DMS53 treated with DMSO at 0.1 percent for 48 hours (cell line): ENCODE measurements around the gene COL11A2.

ENCODE experiments used
- DNase-seq: peaks from one replicate; lab custom pipeline; 2025; ENCODE audit not compliant: unreplicated experiment; lab: John Stamatoyannopoulos, UW

COL11A2 gene

DNA sequence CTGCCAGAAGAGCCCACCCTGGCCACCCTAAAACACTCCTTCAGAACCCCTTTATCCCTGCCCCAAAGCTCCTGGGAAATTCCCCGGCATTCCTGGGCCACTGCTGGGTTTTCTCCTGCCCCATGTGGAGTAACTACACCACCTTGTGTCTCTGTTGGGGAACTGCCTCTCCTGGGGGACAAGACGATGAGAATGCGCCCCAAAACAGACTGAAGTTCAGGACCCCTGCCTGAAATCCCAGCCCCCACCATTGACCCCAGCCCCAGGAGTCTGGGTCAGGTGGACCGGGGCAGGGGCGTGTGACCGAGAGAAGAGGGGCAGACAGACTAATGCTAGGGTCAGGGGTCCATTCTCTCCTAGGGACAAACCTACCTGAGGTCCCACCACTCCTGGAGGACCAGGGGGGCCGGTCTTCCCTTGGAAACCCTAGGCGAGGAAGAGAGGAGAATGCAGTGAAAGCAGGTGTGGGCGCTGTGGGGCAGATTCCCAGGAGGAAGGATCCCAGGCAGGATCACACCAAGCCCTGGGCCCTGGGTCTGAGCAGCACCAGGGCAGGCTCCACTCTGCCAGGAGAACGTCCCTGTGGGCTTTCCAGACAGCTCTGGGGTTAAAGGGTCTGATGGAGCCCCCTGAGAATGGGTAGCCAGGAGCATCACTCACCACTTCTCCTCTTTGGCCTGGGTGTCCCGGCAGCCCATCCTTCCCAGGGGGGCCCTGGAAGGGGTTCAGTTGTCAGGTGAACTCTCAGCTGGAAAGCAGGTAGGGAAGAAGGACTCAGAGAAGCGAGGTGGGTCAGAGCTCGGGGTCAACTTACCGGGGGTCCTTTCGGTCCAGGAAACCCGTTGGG is 19.4 kb downstream of the COL11A2 start:
- DNase-seq = no peak

DNA sequence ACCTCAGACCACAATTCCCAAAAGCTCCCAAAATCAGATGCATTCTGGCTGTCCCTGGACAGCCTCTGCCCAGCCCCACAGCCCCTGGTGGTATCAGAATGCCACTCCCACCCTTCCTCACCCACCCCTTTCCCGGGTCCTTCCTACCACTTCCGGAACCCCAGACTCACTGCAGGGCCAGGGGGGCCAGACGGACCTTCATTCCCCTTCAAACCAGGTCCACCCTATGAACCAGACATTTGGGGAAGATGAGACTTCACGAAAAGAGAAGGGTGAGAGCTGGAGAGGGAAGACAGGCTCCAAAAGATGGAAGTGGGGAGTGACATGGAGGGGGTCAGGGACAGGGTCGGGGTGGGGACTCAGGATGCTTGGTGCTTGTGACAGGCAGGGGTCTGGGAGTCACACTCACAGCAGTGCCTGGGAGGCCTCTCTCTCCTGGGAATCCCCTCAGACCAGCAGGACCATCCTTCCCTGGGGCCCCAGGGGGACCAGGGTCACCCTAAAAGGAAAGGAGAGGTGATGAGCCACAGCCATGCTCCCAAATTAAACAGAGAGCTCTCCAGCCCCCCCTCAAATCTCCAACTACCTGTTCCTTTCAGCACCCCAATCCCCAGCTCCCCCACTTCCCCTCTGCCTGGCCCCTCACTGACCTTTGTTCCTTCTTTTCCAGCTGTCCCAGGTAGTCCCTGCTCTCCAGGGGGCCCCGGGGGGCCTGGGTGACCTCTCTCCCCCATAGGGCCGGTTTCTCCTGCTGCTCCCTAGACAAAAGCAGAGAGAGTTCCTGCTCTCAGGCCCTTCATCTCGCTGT is 20.2 kb downstream of the COL11A2 start:
- no peak for DNase-seq

DNA sequence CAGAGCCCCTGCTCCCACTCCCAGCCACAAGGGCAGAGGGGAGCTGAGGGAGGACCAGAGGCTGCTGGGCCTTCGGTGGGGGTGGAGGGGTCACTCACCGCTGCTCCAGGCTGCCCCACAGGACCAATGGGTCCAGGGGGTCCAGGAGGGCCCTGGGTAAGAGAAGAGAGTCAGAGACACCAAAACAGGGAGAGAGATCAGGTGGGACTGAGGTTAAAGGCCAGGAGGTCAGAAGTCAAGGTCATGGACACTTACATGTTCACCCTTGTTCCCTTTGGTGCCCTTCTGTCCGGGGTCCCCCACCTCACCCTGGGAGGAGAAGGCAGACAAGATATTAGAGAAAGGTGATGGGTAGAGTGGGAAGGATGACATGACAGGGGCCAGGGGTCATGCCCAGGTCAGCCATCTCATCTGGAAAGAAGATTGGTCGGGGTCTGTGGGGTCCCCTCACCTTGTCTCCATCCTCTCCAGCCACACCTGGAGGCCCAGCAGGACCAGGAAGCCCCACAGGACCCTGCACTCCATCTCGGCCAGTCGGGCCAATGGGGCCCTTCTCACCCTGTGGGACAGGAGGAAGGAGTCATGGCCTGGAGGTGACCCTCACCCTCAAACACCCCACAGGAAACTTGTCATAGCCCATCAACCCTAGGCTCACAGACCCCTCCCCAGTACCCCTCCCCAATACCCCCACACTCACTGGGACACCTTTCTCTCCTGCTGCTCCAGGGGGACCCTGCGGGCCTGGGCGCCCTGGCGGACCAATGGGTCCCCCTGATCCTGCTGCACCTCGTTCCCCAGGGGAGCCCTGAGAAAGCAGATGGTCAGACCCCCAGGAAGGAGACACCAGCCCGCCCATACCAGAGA is 21.0 kb downstream of the COL11A2 start:
- DNase-seq = no peak

DNA sequence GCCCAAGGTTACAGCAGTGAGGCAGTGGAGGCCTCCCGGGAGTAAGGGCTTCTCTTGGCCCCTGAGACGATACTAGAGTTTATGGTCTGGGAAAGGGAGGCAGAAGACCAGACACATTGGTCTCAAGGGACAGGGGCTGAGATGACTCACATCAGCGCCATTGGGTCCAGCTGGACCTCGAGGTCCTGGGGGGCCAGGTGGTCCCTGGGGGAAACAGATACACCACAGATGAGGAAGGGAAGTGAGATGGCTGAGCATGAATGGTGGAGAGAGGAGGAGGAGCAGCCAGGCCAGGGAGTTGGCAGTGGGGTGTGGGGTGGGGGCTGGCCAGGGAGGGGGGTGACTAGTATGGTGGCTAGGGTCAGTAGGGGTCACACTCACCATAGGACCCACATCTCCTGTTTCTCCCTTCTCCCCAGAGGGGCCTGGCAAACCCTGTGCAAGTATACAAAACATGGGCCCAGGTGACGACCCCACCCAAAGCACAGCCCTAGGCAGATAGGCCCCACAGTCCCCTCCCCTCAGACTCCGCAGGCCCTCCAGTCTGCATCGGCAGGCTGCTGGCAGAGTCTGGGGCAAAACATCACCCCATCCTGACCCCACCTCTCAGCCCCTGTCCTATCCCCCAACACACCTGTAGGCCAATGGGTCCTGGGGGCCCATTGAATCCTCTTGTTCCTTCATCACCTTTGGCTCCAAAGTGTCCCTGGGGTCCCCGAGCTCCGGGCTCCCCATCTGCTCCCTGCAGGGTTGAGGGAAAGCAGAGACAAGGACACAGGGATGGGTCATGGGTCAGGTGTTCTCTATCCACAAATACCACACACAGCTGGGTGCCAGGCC is 21.9 kb downstream of the COL11A2 start:
- DNase-seq = no peak

DNA sequence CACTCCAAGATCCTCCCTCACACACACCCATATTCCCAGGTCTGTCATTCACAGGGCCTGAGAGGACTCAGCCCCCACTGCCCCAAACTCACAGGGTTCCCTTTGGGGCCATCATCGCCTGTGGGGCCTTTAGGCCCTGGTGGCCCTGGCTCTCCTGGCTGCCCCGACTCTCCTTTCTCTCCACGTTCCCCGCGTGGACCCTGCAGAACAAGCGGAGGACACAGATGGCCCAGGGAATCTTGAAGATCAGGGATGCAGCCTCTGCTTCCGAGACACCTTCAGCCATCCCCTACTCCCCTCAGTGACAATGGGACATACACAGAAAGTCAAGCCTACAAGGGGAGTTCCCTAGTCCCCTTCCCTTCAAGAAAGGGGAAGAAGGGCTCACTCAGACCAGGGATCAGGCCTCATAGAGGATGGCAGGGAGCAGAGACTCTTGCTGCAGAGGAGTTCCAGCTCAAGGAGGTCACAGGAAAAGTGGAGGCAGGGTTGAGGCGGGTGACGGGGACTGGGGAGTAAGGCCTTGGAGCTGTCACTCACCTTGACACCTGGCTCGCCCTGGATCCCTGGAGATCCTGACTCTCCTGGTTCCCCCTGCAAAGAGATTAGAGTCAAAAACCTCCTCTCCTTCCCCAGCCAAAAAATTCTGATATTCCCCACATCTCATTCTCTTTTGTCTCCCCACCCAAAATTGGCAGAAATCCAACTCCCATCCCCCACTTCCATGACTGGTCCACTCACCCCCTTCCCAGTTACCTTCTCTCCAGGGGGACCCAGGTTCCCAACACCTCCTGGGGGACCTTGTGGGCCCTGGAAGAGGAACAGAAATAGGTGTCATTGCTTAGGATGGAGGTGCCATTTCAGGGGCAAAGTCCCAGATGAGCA is 22.7 kb downstream of the COL11A2 start:
- no peak for DNase-seq

DNA sequence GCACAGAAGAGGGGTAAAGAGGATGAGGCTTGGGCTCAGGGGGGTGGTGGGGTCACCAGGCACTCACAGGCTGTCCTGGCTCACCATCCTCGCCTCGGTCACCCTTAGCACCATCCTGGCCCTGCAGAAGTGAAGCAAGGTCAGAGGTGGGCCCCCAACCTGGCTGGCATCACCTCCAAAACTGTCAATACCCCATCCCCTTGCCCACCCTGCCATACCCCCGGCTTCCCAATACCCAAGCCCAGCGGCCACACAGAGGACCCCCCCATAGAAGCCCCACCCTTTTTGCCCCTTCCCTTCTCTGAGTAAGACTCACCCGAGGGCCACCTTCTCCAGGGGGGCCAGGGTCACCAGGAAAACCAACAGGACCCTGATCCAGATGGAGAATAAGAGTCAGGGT is 23.6 kb downstream of the COL11A2 start:
- no peak for DNase-seq

DNA sequence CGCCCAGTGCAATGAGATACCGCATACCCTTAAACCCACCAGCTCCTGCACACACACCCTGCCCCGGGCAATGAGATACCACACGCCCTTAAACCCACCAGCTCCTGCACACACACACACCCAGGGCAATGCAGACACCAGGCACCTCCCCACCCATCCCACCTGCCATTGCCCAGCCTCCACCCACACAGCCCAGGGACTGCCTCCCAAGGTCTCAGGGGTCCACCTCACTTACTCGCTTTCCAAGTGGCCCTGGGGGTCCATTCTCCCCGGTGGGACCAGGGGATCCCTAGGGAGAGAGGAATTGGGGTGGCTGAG is 24.0 kb downstream of the COL11A2 start:
- no peak for DNase-seq

DNA sequence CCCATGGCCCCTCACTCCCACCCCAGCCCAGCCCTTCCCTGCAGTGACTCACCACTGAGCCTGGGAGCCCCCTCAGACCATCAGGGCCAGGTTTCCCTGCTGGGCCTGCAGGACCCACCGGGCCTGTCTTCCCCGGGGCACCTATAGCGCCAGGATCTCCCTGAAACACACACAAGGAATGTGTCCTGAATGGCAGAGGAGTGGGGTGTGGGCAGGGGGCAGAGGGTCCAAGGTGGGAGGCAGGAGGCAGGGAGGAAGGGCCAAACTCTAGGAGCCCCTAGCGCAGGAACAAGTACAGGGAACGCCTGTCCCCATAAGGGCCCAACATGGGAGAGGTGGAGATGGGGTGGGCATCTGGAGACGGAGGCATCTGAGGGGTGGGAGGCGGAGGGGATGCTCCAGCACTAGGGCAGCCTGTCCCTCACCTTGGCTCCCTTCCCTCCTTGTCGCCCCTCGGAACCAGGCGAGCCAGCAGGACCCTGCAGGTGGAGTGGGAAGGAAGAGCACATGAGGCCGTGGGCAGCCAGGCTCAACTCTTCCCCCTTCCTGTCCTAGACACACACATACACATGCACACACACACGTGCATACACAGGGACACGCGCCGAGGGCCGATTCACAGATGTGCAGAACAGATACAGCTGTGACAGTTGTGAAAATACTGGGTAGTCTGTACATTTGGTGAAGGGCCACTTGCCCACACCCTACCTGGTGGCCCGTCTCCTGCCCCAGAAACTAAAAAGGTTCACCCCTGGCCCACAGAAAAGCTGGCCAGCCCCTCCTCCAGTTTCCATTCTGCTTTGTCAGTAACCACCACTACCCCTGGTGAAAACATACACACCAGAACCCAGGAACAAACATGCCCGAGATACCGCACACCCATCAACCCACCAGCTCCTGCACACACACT is 24.6 kb downstream of the COL11A2 start:
- no peak for DNase-seq

DNA sequence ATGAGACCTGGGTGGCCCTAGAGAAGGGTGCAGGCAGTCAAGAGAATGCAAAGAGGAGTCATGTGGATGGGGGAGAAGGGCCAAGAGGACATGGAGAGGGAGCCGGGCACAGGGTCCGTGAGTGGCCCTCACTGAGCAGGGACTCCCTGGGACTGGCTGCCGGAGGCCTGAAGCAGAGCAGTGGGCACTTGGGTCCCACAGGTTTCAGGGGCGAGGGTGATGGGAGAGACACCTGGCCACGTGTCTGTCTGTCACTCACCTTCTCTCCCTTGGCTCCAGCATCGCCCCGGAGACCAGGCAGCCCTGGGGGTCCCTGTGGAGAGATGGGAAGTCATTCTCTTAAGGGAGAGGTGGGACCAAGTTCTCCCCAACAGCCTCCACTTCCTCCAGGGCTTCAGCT is 25.5 kb downstream of the COL11A2 start:
- no peak for DNase-seq

DNA sequence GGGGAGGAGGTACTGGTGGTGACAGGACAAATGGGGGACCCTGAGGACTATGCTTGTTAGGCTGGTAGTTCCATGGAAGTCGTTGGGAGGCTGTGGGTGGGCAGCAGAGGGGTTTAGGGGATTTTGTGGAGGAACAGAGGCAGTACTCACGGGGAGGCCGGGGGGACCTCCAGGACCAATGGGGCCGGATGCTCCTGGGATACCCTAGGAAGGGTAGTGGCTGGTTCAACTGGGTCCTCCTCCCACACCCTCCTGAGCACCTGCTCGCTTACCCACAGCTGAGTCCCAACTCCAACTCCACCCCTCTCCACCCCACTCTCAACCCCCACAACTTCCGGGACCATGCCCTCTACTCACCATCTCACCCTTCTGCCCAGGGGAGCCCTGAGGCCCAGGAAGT is 25.9 kb downstream of the COL11A2 start:
- DNase-seq = no peak

DNA sequence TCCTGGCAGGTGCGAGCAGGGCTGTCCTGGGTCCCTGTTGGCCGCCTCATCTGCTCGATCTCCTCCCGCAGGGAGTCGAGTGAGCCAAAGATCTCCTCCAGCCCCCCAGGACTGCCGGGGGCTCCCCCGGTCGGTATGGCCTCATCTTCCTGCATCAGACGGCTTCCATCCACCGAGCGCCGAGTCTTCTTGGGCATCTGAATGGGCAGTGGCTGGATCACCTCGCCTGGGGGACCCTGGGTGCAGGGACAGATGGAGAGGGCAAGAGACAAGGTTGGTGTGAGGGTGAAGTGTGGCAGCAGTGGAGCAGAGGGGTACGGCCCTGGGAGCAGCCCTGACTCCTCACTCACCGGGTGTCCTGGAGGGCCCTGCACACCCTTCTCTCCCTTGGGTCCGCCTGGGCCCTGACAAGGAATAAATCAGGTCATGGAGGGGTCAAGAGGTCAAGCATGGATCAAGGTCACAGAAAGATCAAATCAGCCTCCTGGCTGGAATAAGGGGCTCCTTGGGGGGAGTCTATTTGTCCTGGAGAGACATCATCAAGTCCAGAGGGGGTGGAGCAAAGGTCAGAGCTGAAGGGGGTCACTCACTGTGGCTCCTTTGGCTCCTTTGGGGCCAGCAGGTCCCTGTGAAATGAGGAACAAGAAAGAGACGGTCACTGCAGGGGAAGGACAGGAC is 26.5 kb downstream of the COL11A2 start:
- no peak for DNase-seq

DNA sequence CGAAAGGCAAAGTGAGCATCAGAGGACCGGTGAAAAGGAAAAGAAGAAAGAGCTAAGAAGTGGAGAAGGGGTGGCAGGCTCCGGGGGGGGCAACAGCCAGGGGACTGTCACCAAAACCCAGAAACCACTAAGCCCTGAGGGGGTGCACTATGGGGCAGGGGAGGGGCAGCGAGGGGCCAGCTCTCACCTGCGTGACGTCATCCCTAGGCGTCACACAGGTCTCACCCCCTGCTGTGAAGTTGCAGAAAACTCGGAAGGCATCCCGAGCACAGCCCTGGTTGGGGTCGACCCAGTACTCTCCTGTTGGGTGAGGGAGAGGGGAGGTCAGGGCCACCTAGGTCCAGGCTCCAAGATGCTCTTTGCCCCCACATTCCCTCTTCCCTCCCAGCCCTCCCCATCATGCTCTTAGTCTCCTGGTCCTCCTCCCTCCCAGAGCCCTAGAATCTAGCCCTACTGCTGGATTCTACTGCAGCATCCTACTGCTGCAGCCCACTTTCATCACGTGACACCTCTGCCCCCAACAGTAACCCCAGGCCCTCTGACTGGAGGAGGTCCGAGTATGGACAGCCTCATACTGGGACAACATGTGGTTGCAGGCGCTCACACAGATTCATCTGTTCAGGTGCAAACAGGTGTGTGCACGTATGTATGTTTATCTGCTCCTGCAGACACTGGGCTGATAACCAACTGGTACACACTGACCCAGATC is 27.4 kb downstream of the COL11A2 start:
- DNase-seq = no peak

DNA sequence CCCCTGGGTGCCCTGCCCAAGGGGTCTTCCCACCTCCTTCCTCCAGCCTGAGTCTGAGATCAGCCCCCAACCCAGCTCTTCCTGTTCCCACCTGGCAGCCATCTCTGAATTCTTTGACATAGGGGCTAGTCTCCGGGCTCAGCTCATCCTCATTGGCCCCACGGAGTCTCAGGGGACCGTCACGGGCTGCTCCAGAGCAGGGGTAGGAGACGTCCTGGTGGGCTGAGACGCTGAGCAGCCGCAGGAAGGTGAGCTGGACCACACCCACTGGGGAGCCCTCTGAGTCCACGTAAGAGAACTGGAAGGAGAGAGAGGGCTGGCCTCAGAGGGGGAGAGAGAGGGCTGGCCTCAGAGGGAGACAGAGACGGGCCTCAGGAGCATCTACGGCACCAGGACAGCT is 28.1 kb downstream of the COL11A2 start:
- no peak for DNase-seq

DNA sequence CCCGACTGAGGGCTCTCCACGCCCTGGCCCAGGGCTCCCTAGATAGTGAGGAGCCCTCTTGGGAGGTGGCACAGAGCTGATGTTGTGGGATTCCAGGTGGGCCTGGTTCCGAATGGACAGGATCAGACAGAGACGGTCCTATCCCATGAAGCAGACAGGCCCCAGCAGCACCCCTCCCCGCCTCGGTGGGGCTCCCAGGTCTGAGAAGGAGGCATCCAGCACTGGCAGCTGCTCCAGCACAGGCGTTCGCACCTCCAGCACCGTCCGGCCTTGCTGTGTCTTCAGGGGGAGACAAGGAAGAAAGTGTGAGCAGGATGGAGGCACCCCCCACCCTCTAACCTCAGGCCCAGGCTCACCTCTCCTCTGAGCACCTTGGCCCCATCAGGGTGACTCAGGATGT is 28.7 kb downstream of the COL11A2 start:
- no peak for DNase-seq

DNA sequence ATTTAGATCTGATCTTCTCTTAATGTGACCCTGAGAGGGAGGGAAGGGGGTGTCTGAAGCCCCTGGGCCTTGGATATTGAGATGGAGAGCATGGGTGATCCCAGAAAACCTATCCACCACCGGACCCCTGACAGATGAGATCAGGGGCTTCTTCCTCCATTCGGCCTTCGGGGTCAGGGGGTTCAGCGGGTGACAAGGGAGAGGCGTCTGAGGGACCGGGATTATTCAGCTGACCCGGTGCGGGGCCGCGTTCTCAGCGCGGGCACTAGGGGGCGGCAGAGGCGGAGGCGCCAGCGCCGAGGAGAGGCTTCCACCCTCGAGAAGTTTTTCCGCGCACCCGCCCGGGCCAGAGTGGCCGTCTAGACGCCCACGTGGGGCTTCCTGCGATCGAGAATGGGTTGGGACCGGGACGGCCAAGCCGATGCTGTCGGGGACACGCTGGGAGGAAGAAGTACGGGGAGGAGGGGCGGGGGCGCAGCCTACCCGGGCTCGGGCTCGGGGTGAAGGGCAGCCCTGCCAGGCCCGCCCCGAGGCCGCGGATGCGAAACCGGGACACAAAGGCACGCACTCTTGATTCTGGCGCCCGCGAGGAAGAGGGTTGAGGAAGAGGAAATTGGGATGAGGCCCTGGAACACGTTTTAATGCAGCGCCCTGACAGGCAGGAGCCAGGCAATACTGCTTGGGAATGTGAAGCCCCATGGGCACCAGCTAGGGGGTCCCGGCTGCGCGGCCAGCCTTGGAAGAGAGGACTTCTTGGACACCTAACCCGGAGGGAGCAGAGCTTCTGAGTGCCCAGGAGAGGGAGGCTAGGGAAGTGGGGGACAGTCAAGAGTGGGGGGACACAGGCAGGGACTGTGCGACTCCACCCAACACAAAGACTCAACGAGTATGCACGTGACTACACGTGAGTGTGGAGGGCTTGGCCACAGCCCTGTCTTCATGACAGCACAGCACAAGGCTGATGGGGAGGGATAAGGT is 30.6 kb downstream of the COL11A2 start:
- peak; percentile 36 for DNase-seq

DNA sequence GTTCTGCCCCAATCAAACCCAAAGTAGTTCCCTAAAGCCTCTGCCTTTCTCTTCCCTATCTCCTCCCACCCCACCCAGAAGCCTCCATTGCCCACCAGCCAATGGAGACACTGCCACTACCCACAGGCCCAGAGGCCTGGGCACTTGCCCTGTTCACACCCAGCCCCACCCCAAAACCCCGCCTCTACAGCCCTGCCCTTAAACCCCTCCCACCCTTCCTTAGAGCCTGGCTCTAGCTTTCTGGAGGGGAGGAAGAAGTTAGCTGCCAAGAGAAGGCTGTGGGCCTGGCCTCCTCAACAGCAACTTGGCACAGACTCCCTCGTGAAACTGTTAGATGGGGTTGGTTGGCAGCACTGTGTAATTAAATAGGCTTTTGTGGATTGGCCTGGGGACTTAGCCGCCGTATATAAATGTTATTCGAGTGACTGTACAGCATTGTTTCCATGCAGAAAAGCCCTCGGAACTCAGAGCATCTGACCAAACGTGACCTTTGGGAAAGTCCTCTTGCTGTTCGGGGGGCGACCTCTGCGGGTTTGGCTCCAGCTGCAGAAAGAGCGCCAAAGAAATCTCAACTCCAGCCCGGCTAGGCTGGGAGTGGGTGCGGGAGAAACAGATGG is 31.4 kb downstream of the COL11A2 start:
- no peak for DNase-seq
